Mammary epithelial cell (primary cell): ENCODE data around the gene ASPHD2.

Experiments used
- CTCF ChIP-seq, 2 donors: IDR thresholded peaks in 1 of 2; conservative IDR thresholded peaks in 1 of 2; 2 replicates each; pipeline ENCODE4 v1.5.1; 2011 to 2012; ENCODE audit warnings: inconsistent platforms in 2 of 2, low read length in 2 of 2, mild to moderate bottlenecking in 2 of 2, control low read depth in 1 of 2, low read depth in 1 of 2; ENCODE audit not compliant: insufficient read depth in 1 of 2; ENCODE audit errors: extremely low read depth in 1 of 2
- EZH2 ChIP-seq: IDR thresholded peaks from 2 replicates; pipeline ENCODE4 v1.6.1; 2012; ENCODE audit warnings: low read length, inconsistent platforms, borderline replicate concordance

- TF ChIP-seq CTCF (conservative IDR thresholded peaks at IDR 0.05 in 1 of 2, IDR thresholded peaks at IDR 0.05 in 1 of 2; ENCODE audit: extremely low read depth in 1 of 2, insufficient read depth in 1 of 2, low read depth in 1 of 2, low read length in 2 of 2): no peak
- no peak for TF ChIP-seq EZH2
These were observed 3.7 kb downstream of the ASPHD2 start for GRCh38 chr22:26432619-26433311.
